Measurements from ENCODE around the gene SLC26A1. TPM values are rescaled to one million over a fixed set of nuclear protein-coding genes. Genes with fewer than 3 reads are reported as not detected.

Gene SLC26A1
- total and polyA plus RNA-seq, 8 donors: 0.35 to 8.6 (median 5.2) TPM

GRCh38 chr4:1036976-1037810 lies 44.0 kb upstream of the SLC26A1 start:
- no peak overlapping the region for H3K4me3 ChIP-seq
- peaks cover 0 to 81% of the 10 kb centered on the region in 2 donors for H3K27me3 ChIP-seq
- TF ChIP-seq CTCF (IDR thresholded peaks at IDR 0.05): no peak
- no peaks in the 10 kb centered on the region for H3K9me3 ChIP-seq
- DNase-seq: no peak
- H3K27ac ChIP-seq: no peak overlapping the region
- intact Hi-C loops (cut with DNase I): no loop called here
- no peak for ATAC-seq
- H3K36me3 ChIP-seq: no peaks in the 10 kb centered on the region
- peaks cover 6% of the 10 kb centered on the region in 2 donors for H3K4me1 ChIP-seq

- no peak overlapping the region for H3K27ac ChIP-seq
- peaks cover 0 to 81% of the 10 kb centered on the region in 2 donors for H3K27me3 ChIP-seq
- ATAC-seq: no peak
- DNase-seq: no peak
- H3K36me3 ChIP-seq: no peaks in the 10 kb centered on the region
- intact Hi-C loops (cut with DNase I): no loop called here
- peaks cover 0 to 6% of the 10 kb centered on the region in 2 donors for H3K4me1 ChIP-seq
- TF ChIP-seq CTCF (IDR thresholded peaks at IDR 0.05): no peak
- H3K4me3 ChIP-seq: no peak overlapping the region
- H3K9me3 ChIP-seq: no peaks in the 10 kb centered on the region
Measured at GRCh38 chr4:1036095-1036494, 42.9 kb upstream of the SLC26A1 start.

- TF ChIP-seq CTCF (IDR thresholded peaks at IDR 0.05): no peak
- DNase-seq: no peak
- Histone ChIP-seq H3K4me3 (no peak overlapping the region), H3K36me3 (no peaks in the 10 kb centered on the region), H3K4me1 (peaks cover 0 to 6% of the 10 kb centered on the region in 2 donors), H3K9me3 (no peaks in the 10 kb centered on the region), H3K27ac (no peak overlapping the region), H3K27me3 (peaks cover 0 to 81% of the 10 kb centered on the region in 2 donors)
- no peak for ATAC-seq
- intact Hi-C loops (cut with DNase I): no loop called here
Measured at GRCh38 chr4:1035510-1035909, 42.3 kb upstream of the SLC26A1 start.

GRCh38 chr4:1033840-1034551 lies 40.8 kb upstream of the SLC26A1 start:
- Histone ChIP-seq H3K9me3 (no peaks in the 10 kb centered on the region), H3K27me3 (peaks cover 0 to 85% of the 10 kb centered on the region in 2 donors), H3K36me3 (no peaks in the 10 kb centered on the region), H3K27ac (no peak overlapping the region), H3K4me1 (peaks cover 0 to 2% of the 10 kb centered on the region in 2 donors), H3K4me3 (no peak overlapping the region)
- DNase-seq (peak in 1 of 4 donors; percentile 88), ATAC-seq (peak; percentile 56)
- TF ChIP-seq CTCF (IDR thresholded peaks at IDR 0.05): no peak
- intact Hi-C loops (cut with DNase I): no loop called here

GRCh38 chr4:1032861-1033260 lies 39.7 kb upstream of the SLC26A1 start:
- TF ChIP-seq CTCF (IDR thresholded peaks at IDR 0.05): no peak
- no peaks in the 10 kb centered on the region for H3K9me3 ChIP-seq
- peaks cover 0 to 2% of the 10 kb centered on the region in 2 donors for H3K4me1 ChIP-seq
- no peak overlapping the region for H3K4me3 ChIP-seq
- no peak overlapping the region for H3K27ac ChIP-seq
- H3K36me3 ChIP-seq: no peaks in the 10 kb centered on the region
- intact Hi-C loops (cut with DNase I): no loop called here
- ATAC-seq (no peak), DNase-seq (no peak)
- H3K27me3 ChIP-seq: peaks cover 0 to 96% of the 10 kb centered on the region in 2 donors
